HCT116 (cell line): ENCODE results near the gene TIPRL. TPM values are rescaled to one million over a fixed set of nuclear protein-coding genes. Genes with fewer than 3 reads are reported as not detected.

Experiments used
- ATAC-seq: fragments of 200-7000 bp; cut with Tn5 transposase; 2 replicates; pipeline ENCODE4 v1.9.1; 2020; ENCODE audit warnings: mild to moderate bottlenecking, moderate library complexity
- BruUV-seq: library from RNA; stranded (reverse); fragments of 400-500 nt; replicated peaks from 2 replicates; lab custom pipeline; 2021; lab: Mats Ljungman, UMichigan
- CTCF ChIA-PET: fragments of 300-600 bp; sonication (Branson Sonifier 250); formaldehyde crosslinking; loops from one replicate; lab custom pipeline; 2021; ENCODE audit warnings: antibody characterized with exemption; lab: Charles Lee
- POLR2A ChIA-PET: fragments of 300-600, 350-600 bp; sonication (Branson Sonifier 250); formaldehyde crosslinking; loops from one replicate; lab custom pipeline; 2021; ENCODE audit warnings: antibody characterized with exemption; lab: Charles Lee
- RAD21 ChIA-PET, 2 experiments: fragments of 300-600 bp; sonication (Branson Sonifier 250); formaldehyde crosslinking; loops; one replicate each; lab custom pipeline; 2023; ENCODE audit warnings: low total read pairs in 2 of 2; ENCODE audit not compliant: uncharacterized antibody in 2 of 2, unreplicated experiment in 2 of 2, low non-redundant PET in 1 of 2; lab: Charles Lee
- DNase-seq: peaks from one replicate; pipeline ENCODE4 v3.0.0-alpha.2; 2010; ENCODE audit warnings: low read depth, low spot score
- H2AFZ ChIP-seq: fragments of 200-600 bp; shearing (Covaris generic), sonication (generic); 2 replicates; pipeline ENCODE4 v1.6.1; 2017; ENCODE audit warnings: low read depth, mixed run types, mixed read lengths, antibody characterized with exemption, low read length; ENCODE audit not compliant: poor library complexity, severe bottlenecking
- H3K27ac ChIP-seq: 2 replicates; pipeline ENCODE4 v1.5.1; 2012; ENCODE audit warnings: low read depth, low read length
- H3K27me3 ChIP-seq: fragments of 200-600 bp; sonication (generic); 2 replicates; pipeline ENCODE4 v1.6.1; 2016; ENCODE audit warnings: mixed run types, low read length, mixed read lengths; ENCODE audit not compliant: insufficient read depth
- H3K36me3 ChIP-seq, 2 experiments: fragments of 200-500 bp in 1 of 2; fragments of 200-600 bp in 1 of 2; sonication (Bioruptor generic) in 1 of 2; sonication (generic) in 1 of 2; 2 replicates each; pipeline versions ENCODE4 v1.5.1 to v1.6.1; 2014 to 2016; ENCODE audit warnings: low read length in 2 of 2, inconsistent platforms in 1 of 2, mixed read lengths in 1 of 2, mixed run types in 1 of 2; ENCODE audit not compliant: insufficient read depth in 2 of 2, control insufficient read depth in 1 of 2
- H3K4me1 ChIP-seq, 2 experiments: fragments of 200-600 bp in 1 of 2; sonication (generic) in 1 of 2; 2 replicates each; pipeline versions ENCODE4 v1.5.1 to v1.6.1; 2012 to 2017; ENCODE audit warnings: low read length in 2 of 2, inconsistent platforms in 1 of 2, mild to moderate bottlenecking in 1 of 2, mixed read lengths in 1 of 2, mixed run types in 1 of 2, moderate library complexity in 1 of 2; ENCODE audit not compliant: insufficient read depth in 2 of 2, control insufficient read depth in 1 of 2
- H3K4me2 ChIP-seq: fragments of 200-600 bp; sonication (generic); 2 replicates; pipeline ENCODE4 v1.6.1; 2017; ENCODE audit warnings: mixed run types, low read length, mixed read lengths
- H3K4me3 ChIP-seq, 2 experiments: fragments of 200-600 bp in 1 of 2; sonication (generic) in 1 of 2; replicated peaks in 1 of 2; 2 replicates each; pipeline ENCODE4 v1.5.1; 2011 to 2016; ENCODE audit warnings: low read length in 2 of 2, control low read depth in 1 of 2, low read depth in 1 of 2, mild to moderate bottlenecking in 1 of 2, mixed read lengths in 1 of 2, mixed run types in 1 of 2
- H3K79me2 ChIP-seq: fragments of 200-600 bp; sonication (generic); 2 replicates; pipeline ENCODE4 v1.6.1; 2017; ENCODE audit warnings: mild to moderate bottlenecking, mixed run types, low read length, moderate library complexity, mixed read lengths; ENCODE audit not compliant: insufficient read depth
- H3K9ac ChIP-seq: fragments of 200-600 bp; sonication (generic); 2 replicates; pipeline ENCODE4 v1.6.1; 2016; ENCODE audit warnings: low read length, mixed read lengths
- H3K9me2 ChIP-seq: fragments of 200-600 bp; sonication (generic), shearing (Covaris generic); 2 replicates; pipeline ENCODE4 v1.6.1; 2017; ENCODE audit warnings: mixed run types, mild to moderate bottlenecking, moderate library complexity; ENCODE audit not compliant: insufficient read depth
- H3K9me3 ChIP-seq, 2 experiments: fragments of 200-500 bp in 1 of 2; fragments of 200-600 bp in 1 of 2; sonication (Bioruptor generic) in 1 of 2; sonication (generic) in 1 of 2; 2 replicates each; pipeline ENCODE4 v1.6.1; 2014 to 2017; ENCODE audit warnings: low read length in 2 of 2, mixed read lengths in 2 of 2, inconsistent platforms in 1 of 2, low read depth in 1 of 2, mild to moderate bottlenecking in 1 of 2, mixed run types in 1 of 2, moderate library complexity in 1 of 2; ENCODE audit not compliant: control insufficient read depth in 1 of 2, insufficient read depth in 1 of 2
- H4K20me1 ChIP-seq: fragments of 200-600 bp; sonication (generic), shearing (Covaris generic); 2 replicates; pipeline ENCODE4 v1.6.1; 2017; ENCODE audit warnings: mixed run types, mild to moderate bottlenecking, moderate library complexity; ENCODE audit not compliant: insufficient read depth
- ATF3 ChIP-seq: IDR thresholded peaks from 2 replicates; pipeline ENCODE4 v1.6.1; 2012
- CEBPB ChIP-seq: IDR thresholded peaks from 2 replicates; pipeline ENCODE4 v1.6.1; 2012; ENCODE audit warnings: low read depth
- CTCF ChIP-seq, 3 experiments: fragments of 200-600 bp in 1 of 3; sonication (generic) in 1 of 3; IDR thresholded peaks in 2 of 3; conservative IDR thresholded peaks in 1 of 3; 2 replicates each; pipeline ENCODE4 v1.5.1; 2012 to 2017; ENCODE audit warnings: low read depth in 2 of 3, low read length in 2 of 3, antibody characterized with exemption in 1 of 3, borderline replicate concordance in 1 of 3, control low read depth in 1 of 3, mild to moderate bottlenecking in 1 of 3, mixed read lengths in 1 of 3, mixed run types in 1 of 3, moderate library complexity in 1 of 3; ENCODE audit not compliant: insufficient read depth in 1 of 3
- EGR1 ChIP-seq: IDR thresholded peaks from 2 replicates; pipeline ENCODE4 v1.6.1; 2012; ENCODE audit warnings: low read depth
- ELF1 ChIP-seq: IDR thresholded peaks from 2 replicates; pipeline ENCODE4 v1.6.1; 2012; ENCODE audit warnings: low read depth, borderline replicate concordance
- EZH2 ChIP-seq: fragments of 200-600 bp; sonication (generic); IDR thresholded peaks from 2 replicates; pipeline ENCODE4 v1.6.1; 2017; ENCODE audit warnings: antibody characterized with exemption, mixed run types
- EZH2phosphoT487 ChIP-seq: fragments of 200-600 bp; IDR thresholded peaks from 2 replicates; pipeline ENCODE4 v1.6.1; 2018; ENCODE audit warnings: antibody characterized with exemption, borderline replicate concordance
- JUND ChIP-seq: IDR thresholded peaks from 2 replicates; pipeline ENCODE4 v1.6.1; 2012
- MAX ChIP-seq: IDR thresholded peaks from 2 replicates; pipeline ENCODE4 v1.6.1; 2012
- POLR2A ChIP-seq: IDR thresholded peaks from 2 replicates; pipeline ENCODE4 v1.7.0; 2011; ENCODE audit warnings: borderline replicate concordance; ENCODE audit not compliant: insufficient read depth, insufficient read length; ENCODE audit errors: extremely low read depth
- POLR2AphosphoS5 ChIP-seq: IDR thresholded peaks from 2 replicates; pipeline ENCODE4 v1.6.1; 2011; ENCODE audit warnings: mild to moderate bottlenecking, low read depth, low read length, moderate library complexity
- RAD21 ChIP-seq: IDR thresholded peaks from 2 replicates; pipeline ENCODE4 v1.6.1; 2012; ENCODE audit warnings: low read depth, mild to moderate bottlenecking
- REST ChIP-seq: IDR thresholded peaks from 2 replicates; pipeline ENCODE4 v1.6.1; 2012; ENCODE audit warnings: low read depth
- SIN3A ChIP-seq: IDR thresholded peaks from 2 replicates; pipeline ENCODE4 v1.6.1; 2012; ENCODE audit warnings: low read depth
- SP1 ChIP-seq: IDR thresholded peaks from 2 replicates; pipeline ENCODE4 v1.6.1; 2012; ENCODE audit warnings: low read depth
- SRF ChIP-seq: IDR thresholded peaks from 2 replicates; pipeline ENCODE4 v1.6.1; 2012; ENCODE audit warnings: low read depth
- TCF7L2 ChIP-seq: IDR thresholded peaks from 2 replicates; pipeline ENCODE4 v1.7.0; 2011; ENCODE audit warnings: borderline replicate concordance, inconsistent platforms; ENCODE audit not compliant: insufficient read depth, insufficient read length; ENCODE audit errors: extremely low read depth
- ZBTB33 ChIP-seq: IDR thresholded peaks from 2 replicates; pipeline ENCODE4 v1.6.1; 2011; ENCODE audit warnings: mild to moderate bottlenecking, low read length, moderate library complexity; ENCODE audit not compliant: insufficient replicate concordance; ENCODE audit errors: extremely low read depth
- ZFX ChIP-seq: fragments of 450-650 bp; IDR thresholded peaks from 2 replicates; pipeline ENCODE4 v1.6.1; 2017
- intact Hi-C: fragments of 100-400 bp; cut with micrococcal nuclease; formaldehyde crosslinking; loops from 2 replicates; pipeline ENCODE4 v1.10.0; 2022
- total RNA-seq: library from RNA; stranded (reverse); gene quantifications from one replicate; pipeline ENCODE4 v1.2.1, GENCODE V29; 2021; ENCODE audit not compliant: unreplicated experiment

Gene TIPRL
- total RNA-seq, 1 experiment from 2014 or later = 36.4 TPM

GRCh38 chr1:168213349-168213748 is 34.6 kb downstream of the TIPRL start:
- Histone ChIP-seq H3K79me2 (no peaks in the 10 kb centered on the region), H3K27me3 (no peaks in the 10 kb centered on the region), H3K36me3 (no peaks in the 10 kb centered on the region), H3K9ac (no peak overlapping the region), H3K4me2 (no peak overlapping the region), H3K27ac (no peak overlapping the region), H3K9me3 (no peaks in the 10 kb centered on the region), H3K4me1 (no peaks in the 10 kb centered on the region), H3K9me2 (no peaks in the 10 kb centered on the region), H4K20me1 (no peaks in the 10 kb centered on the region), H2AFZ (no peak overlapping the region), H3K4me3 (no peak overlapping the region)
- BruUV-seq = no TSS peak
- intact Hi-C loops = no loop called here
- ChIA-PET RAD21 (no interaction called here), POLR2A (no interaction called here), CTCF (no interaction called here)
- ATAC-seq (no peak), DNase-seq (no peak)
- no peak for TF ChIP-seq CEBPB
- TF ChIP-seq TCF7L2 = no peak
- TF ChIP-seq SRF = no peak
- no peak for TF ChIP-seq JUND
- no peak for TF ChIP-seq EZH2phosphoT487
- no peak for TF ChIP-seq ZFX
- TF ChIP-seq ZBTB33 = no peak
- TF ChIP-seq MAX = no peak
- no peak for TF ChIP-seq REST
- no peak for TF ChIP-seq RAD21
- no peak for TF ChIP-seq ELF1
- no peak for TF ChIP-seq POLR2A
- no peak for TF ChIP-seq SP1
- no peak for TF ChIP-seq EGR1
- TF ChIP-seq POLR2AphosphoS5 = no peak
- no peak for TF ChIP-seq SIN3A
- TF ChIP-seq ATF3 = no peak
- no peak for TF ChIP-seq EZH2
- no peak for TF ChIP-seq CTCF (IDR thresholded peaks at IDR 0.05 in 2 of 3, conservative IDR thresholded peaks at IDR 0.05 in 1 of 3; ENCODE audit: borderline replicate concordance in 1 of 3, insufficient read depth in 1 of 3, low read depth in 2 of 3, low read length in 2 of 3)
